Trophoblast cell (in vitro differentiated cells and primary cell): ENCODE results near the gene NRF1.

Experiments
- DNase-seq, 2 donors: peaks; one replicate each; pipeline ENCODE4 v3.0.0-alpha.2; 2016
- H2AFZ ChIP-seq: 2 replicates; pipeline ENCODE4 v1.6.1; 2013; ENCODE audit warnings: low read length, moderate library complexity, mild to moderate bottlenecking; ENCODE audit not compliant: insufficient read depth, poor library complexity
- H2AK5ac ChIP-seq: 2 replicates; pipeline ENCODE4 v1.6.1; 2013; ENCODE audit warnings: mild to moderate bottlenecking, low read length
- H2BK120ac ChIP-seq: 2 replicates; pipeline ENCODE4 v1.6.1; 2013; ENCODE audit warnings: low read length, mild to moderate bottlenecking, moderate library complexity; ENCODE audit not compliant: insufficient read depth, poor library complexity
- H2BK12ac ChIP-seq: 2 replicates; pipeline ENCODE4 v1.6.1; 2013; ENCODE audit warnings: mild to moderate bottlenecking, low read length, moderate library complexity
- H2BK5ac ChIP-seq: 2 replicates; pipeline ENCODE4 v1.6.1; 2013; ENCODE audit warnings: low read length, low read depth, moderate library complexity, mild to moderate bottlenecking; ENCODE audit not compliant: poor library complexity
- H3K14ac ChIP-seq: 2 replicates; pipeline ENCODE4 v1.6.1; 2013; ENCODE audit warnings: mild to moderate bottlenecking, low read length
- H3K18ac ChIP-seq: 2 replicates; pipeline ENCODE4 v1.6.1; 2013; ENCODE audit warnings: mild to moderate bottlenecking, low read length
- H3K23ac ChIP-seq: 2 replicates; pipeline ENCODE4 v1.6.1; 2013; ENCODE audit warnings: low read length
- H3K27ac ChIP-seq: 2 replicates; pipeline ENCODE4 v1.5.1; 2013; ENCODE audit warnings: low read depth, mild to moderate bottlenecking, inconsistent platforms, low read length, moderate library complexity
- H3K27me3 ChIP-seq: 2 replicates; pipeline ENCODE4 v1.6.1; 2013; ENCODE audit warnings: inconsistent platforms, mild to moderate bottlenecking, low read length, moderate library complexity; ENCODE audit not compliant: insufficient read depth
- H3K36me3 ChIP-seq, 2 experiments: 1 replicate in 1 of 2; 2 replicates in 1 of 2; pipeline ENCODE4 v1.6.1; 2013; ENCODE audit warnings: low read length in 2 of 2, mild to moderate bottlenecking in 2 of 2, moderate library complexity in 1 of 2; ENCODE audit not compliant: insufficient read depth in 2 of 2, control insufficient read depth in 1 of 2
- H3K4ac ChIP-seq: 2 replicates; pipeline ENCODE4 v1.6.1; 2013; ENCODE audit warnings: low read depth, mild to moderate bottlenecking, low read length, moderate library complexity
- H3K4me1 ChIP-seq, 2 experiments: 1 replicate in 1 of 2; 2 replicates in 1 of 2; pipeline ENCODE4 v1.6.1; 2013; ENCODE audit warnings: low read length in 2 of 2, mild to moderate bottlenecking in 2 of 2, moderate library complexity in 1 of 2; ENCODE audit not compliant: insufficient read depth in 2 of 2, control insufficient read depth in 1 of 2
- H3K4me2 ChIP-seq: 2 replicates; pipeline ENCODE4 v1.6.1; 2013; ENCODE audit warnings: inconsistent platforms, mild to moderate bottlenecking, low read length, moderate library complexity
- H3K4me3 ChIP-seq: 2 replicates; pipeline ENCODE4 v1.5.1; 2013; ENCODE audit warnings: mild to moderate bottlenecking, low read depth, low read length, inconsistent platforms
- H3K79me1 ChIP-seq: one replicate; pipeline ENCODE4 v1.6.1; 2013; ENCODE audit warnings: low read length
- H3K79me2 ChIP-seq: 2 replicates; pipeline ENCODE4 v1.6.1; 2013; ENCODE audit warnings: low read length, mild to moderate bottlenecking; ENCODE audit not compliant: control insufficient read depth, insufficient read depth, poor library complexity
- H3K9ac ChIP-seq: 2 replicates; pipeline ENCODE4 v1.6.1; 2013; ENCODE audit warnings: mild to moderate bottlenecking, low read length
- H3K9me3 ChIP-seq: 2 replicates; pipeline ENCODE4 v1.6.1; 2013; ENCODE audit warnings: low read depth, mild to moderate bottlenecking, control low read depth, inconsistent platforms, low read length; ENCODE audit not compliant: insufficient read depth
- H4K12ac ChIP-seq: 2 replicates; pipeline ENCODE4 v1.6.1; 2013; ENCODE audit warnings: low read depth, mild to moderate bottlenecking, low read length, moderate library complexity
- H4K8ac ChIP-seq: 2 replicates; pipeline ENCODE4 v1.6.1; 2013; ENCODE audit warnings: low read depth, mild to moderate bottlenecking, low read length, moderate library complexity
- H4K91ac ChIP-seq: one replicate; pipeline ENCODE4 v1.6.1; 2013; ENCODE audit warnings: low read depth, mild to moderate bottlenecking, low read length, moderate library complexity
- whole genome bisulfite sequencing: extraction: QIAGEN DNeasy Blood & Tissue Kit; methylation state at CpG from one replicate; pipeline ENCODE4 v1.1.7; 2013; ENCODE audit warnings: missing lambda C conversion rate; ENCODE audit not compliant: insufficient read length, insufficient coverage; ENCODE audit errors: extremely low coverage; 5-methylcytosine and 5-hydroxymethylcytosine counted together

The NRF1 gene

DNA sequence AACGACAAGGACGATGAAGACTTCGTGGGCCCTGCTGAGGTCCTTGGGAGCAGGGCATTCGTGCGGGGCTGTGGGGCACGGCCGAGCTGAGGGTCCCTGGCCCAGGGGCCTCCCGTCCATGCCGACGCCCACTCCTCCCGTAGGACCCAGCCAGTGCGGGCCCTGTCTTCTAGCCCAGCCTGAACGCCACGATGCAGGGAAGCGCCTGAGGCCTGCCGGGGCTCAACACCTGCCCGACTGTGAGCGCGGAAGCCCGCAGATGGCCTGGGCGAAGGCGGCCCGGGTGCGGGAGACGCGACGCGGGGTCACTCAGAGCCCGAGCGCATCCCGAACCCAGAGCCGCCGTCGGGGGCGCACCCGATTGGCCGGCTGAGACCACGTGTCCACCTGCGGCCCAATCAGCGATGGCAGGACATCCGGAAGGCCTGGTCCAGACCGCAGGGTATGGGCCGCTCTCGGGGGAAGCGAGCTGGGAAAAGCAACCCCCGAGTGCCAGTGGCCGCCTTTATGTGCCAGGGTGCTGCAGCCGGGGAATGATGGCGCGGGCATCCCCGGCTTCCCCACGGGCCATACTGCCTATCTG lies 151.0 kb downstream of the NRF1 start:
- no peak overlapping the region for H4K8ac ChIP-seq
- no peak overlapping the region for H2BK120ac ChIP-seq
- no peak overlapping the region for H3K18ac ChIP-seq
- no peak overlapping the region for H3K9ac ChIP-seq
- H3K4me1 ChIP-seq: no peaks in the 10 kb centered on the region
- no peak overlapping the region for H3K4me2 ChIP-seq
- WGBS: no CpG with 5 or more reads among the region's 52 CpGs
- no peak overlapping the region for H2BK5ac ChIP-seq
- no peaks in the 10 kb centered on the region for H3K9me3 ChIP-seq
- no peak overlapping the region for H2AFZ ChIP-seq
- no peak overlapping the region for H3K23ac ChIP-seq
- no peak overlapping the region for H2AK5ac ChIP-seq
- H3K4ac ChIP-seq: no peak overlapping the region
- no peak overlapping the region for H3K27ac ChIP-seq
- no peak overlapping the region for H4K91ac ChIP-seq
- no peaks in the 10 kb centered on the region for H3K27me3 ChIP-seq
- no peak for DNase-seq
- no peaks in the 10 kb centered on the region for H3K79me1 ChIP-seq
- H4K12ac ChIP-seq: no peak overlapping the region
- H3K36me3 ChIP-seq: no peaks in the 10 kb centered on the region
- no peak overlapping the region for H3K14ac ChIP-seq
- no peak overlapping the region for H3K4me3 ChIP-seq
- no peaks in the 10 kb centered on the region for H3K79me2 ChIP-seq
- H2BK12ac ChIP-seq: no peak overlapping the region

DNA sequence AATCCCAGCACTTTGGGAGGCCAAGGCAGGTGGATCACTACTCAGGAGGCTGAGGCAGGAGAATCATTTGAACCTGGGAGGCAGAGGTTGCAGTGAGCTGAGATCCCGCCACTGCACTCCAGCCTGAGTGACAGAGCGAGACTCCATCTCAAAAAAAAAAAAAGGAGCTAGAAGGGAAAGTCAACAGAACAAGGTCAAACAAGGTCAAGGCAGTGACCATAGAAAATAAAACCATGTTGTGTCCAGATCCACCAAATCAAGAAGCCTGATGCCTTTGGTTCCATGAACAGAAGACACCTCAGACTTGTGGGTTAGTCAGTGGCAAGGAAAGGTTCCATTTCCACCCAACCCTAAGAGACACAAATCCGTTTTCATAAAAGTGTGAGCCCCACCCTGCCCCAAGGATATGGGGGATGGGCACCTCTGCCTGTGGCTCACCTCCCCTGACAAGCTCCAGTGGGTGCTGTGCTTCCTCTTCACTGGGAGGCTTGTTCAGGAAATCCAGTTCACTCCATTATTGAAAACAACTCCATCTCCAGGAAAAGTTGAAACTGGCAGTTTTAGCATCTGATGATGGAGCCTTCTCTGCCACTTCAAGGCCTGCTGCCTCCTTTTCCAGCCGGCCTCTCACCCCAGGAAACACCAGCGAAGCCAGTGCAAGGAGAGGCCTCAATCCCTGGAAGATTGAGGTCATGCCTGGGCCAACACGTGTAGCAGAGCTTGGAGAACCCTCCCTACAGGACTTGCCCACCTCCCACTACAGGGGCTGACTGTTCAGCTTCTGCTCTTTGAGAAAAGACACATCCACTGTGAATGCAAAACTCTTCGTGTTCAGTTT lies 152.9 kb downstream of the NRF1 start:
- H3K36me3 ChIP-seq: no peaks in the 10 kb centered on the region
- H3K23ac ChIP-seq: no peak overlapping the region
- H3K4me2 ChIP-seq: no peak overlapping the region
- H3K14ac ChIP-seq: no peak overlapping the region
- no peaks in the 10 kb centered on the region for H3K9me3 ChIP-seq
- H3K79me1 ChIP-seq: no peaks in the 10 kb centered on the region
- H4K91ac ChIP-seq: no peak overlapping the region
- H2AFZ ChIP-seq: no peak overlapping the region
- H2BK12ac ChIP-seq: no peak overlapping the region
- H3K27me3 ChIP-seq: no peaks in the 10 kb centered on the region
- H2AK5ac ChIP-seq: no peak overlapping the region
- no CpG with 5 or more reads among the region's 7 CpGs for WGBS
- no peak overlapping the region for H2BK120ac ChIP-seq
- no peak overlapping the region for H3K4me3 ChIP-seq
- H3K27ac ChIP-seq: no peak overlapping the region
- H3K9ac ChIP-seq: no peak overlapping the region
- DNase-seq: no peak
- no peaks in the 10 kb centered on the region for H3K4me1 ChIP-seq
- H3K18ac ChIP-seq: no peak overlapping the region
- no peaks in the 10 kb centered on the region for H3K79me2 ChIP-seq
- no peak overlapping the region for H3K4ac ChIP-seq
- H4K12ac ChIP-seq: no peak overlapping the region
- no peak overlapping the region for H4K8ac ChIP-seq
- no peak overlapping the region for H2BK5ac ChIP-seq

DNA sequence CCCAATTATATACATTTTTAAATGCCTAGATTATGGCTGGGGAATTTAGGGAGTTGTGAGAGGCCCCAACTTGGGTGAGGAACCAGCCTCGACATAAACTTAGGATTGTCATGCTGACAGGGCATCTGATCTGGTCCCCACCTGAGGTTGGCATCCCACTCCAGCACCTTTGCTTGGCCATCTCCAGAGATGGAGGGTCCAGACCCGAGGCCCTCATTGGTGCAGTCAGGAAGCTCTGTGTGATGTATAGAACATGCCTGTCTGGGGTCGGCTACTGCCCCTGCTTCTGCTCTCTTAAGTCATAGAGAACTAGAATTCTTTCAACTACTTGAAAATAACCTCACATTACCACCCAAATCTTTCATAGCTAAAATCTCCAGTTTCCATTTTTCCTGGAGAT lies 153.8 kb downstream of the NRF1 start:
- no peak overlapping the region for H3K14ac ChIP-seq
- H3K4me3 ChIP-seq: no peak overlapping the region
- H4K8ac ChIP-seq: no peak overlapping the region
- H3K4me1 ChIP-seq: no peaks in the 10 kb centered on the region
- DNase-seq: no peak
- H3K36me3 ChIP-seq: no peaks in the 10 kb centered on the region
- no peak overlapping the region for H2BK12ac ChIP-seq
- WGBS: no CpG with 5 or more reads among the region's 3 CpGs
- H3K18ac ChIP-seq: no peak overlapping the region
- H3K27ac ChIP-seq: no peak overlapping the region
- no peak overlapping the region for H2BK5ac ChIP-seq
- H3K79me1 ChIP-seq: no peaks in the 10 kb centered on the region
- no peak overlapping the region for H3K4ac ChIP-seq
- no peaks in the 10 kb centered on the region for H3K27me3 ChIP-seq
- H4K91ac ChIP-seq: no peak overlapping the region
- H3K23ac ChIP-seq: no peak overlapping the region
- no peak overlapping the region for H2AFZ ChIP-seq
- no peak overlapping the region for H3K9ac ChIP-seq
- no peak overlapping the region for H2AK5ac ChIP-seq
- no peak overlapping the region for H3K4me2 ChIP-seq
- peaks cover 1% of the 10 kb centered on the region for H3K9me3 ChIP-seq
- H3K79me2 ChIP-seq: no peaks in the 10 kb centered on the region
- no peak overlapping the region for H2BK120ac ChIP-seq
- no peak overlapping the region for H4K12ac ChIP-seq

DNA sequence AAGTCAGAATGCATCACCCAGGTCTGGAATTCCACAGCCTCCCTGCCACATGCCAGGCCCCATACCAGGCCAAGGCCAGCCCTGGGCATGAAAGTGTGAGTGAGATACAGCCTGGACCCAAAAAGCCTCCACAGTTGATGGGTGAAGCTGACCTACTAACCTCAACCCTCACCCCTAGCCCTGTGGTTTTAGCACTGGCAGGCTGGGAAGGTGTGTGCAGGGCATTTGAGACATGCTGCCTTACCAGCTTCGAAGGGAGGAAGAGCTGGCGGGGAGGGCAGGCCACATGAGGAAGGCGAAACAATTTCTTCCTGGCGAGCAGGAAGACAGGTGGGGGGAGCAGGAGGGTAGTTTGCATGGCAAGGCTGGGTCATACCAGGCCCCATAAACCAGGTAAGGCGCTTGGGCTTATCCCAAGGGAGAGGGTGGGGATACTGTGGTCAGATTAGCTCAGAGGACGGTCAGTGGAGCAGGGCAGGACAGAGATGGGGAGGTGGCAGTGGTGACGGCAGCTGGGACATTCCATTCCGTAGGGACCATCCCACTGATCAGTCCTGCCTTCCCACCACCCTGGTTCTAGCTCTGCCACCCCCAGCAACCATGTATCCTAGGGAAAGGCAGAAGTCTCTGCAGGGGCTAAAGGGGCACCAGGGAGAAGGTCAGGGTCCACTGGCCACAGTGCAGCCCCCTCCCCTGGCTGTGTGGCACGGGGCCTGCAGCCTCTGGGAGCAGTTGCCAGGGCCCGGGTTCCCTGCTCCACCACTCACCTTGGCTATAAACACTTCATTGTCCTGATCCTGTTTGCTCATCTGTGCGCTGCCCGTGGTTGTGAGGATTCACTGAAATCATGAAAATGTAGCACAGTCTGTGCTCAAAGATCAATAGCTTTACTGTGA lies 155.8 kb downstream of the NRF1 start:
- Histone ChIP-seq H3K36me3 (no peaks in the 10 kb centered on the region), H2BK12ac (no peak overlapping the region), H3K9me3 (peaks cover 3% of the 10 kb centered on the region), H3K18ac (no peak overlapping the region), H3K4ac (no peak overlapping the region), H3K27me3 (no peaks in the 10 kb centered on the region), H3K14ac (no peak overlapping the region), H2BK5ac (no peak overlapping the region), H4K91ac (no peak overlapping the region), H3K9ac (no peak overlapping the region), H3K4me3 (no peak overlapping the region), H3K79me2 (no peaks in the 10 kb centered on the region), H3K79me1 (no peaks in the 10 kb centered on the region), H2AFZ (no peak overlapping the region), H3K4me2 (no peak overlapping the region), H2AK5ac (no peak overlapping the region), H3K27ac (no peak overlapping the region), H4K8ac (no peak overlapping the region), H3K23ac (no peak overlapping the region), H3K4me1 (peaks cover 3 to 6% of the 10 kb centered on the region in 2 experiments), H4K12ac (no peak overlapping the region), H2BK120ac (no peak overlapping the region)
- DNase-seq: no peak
- no CpG with 5 or more reads among the region's 12 CpGs for WGBS
